Upper lobe of right lung (tissue), 1 donor: Measurements from ENCODE around the gene ABHD6. TPM values are rescaled to one million over a fixed set of nuclear protein-coding genes. Genes with fewer than 3 reads are reported as not detected.
"Not testable (repeated sequence)": the region's sequence is repeated elsewhere in the genome, so short reads cannot be mapped to it uniquely, and the experiment has no call there.

Experiments used
- ATAC-seq: fragments of 200-7000 bp; cut with Tn5 transposase; one replicate; pipeline ENCODE4 v1.9.1; 2020; ENCODE audit warnings: mild to moderate bottlenecking, moderate library complexity
- DNase-seq: peaks from one replicate; pipeline ENCODE4 v3.0.0-alpha.2; 2020
- H3K27ac ChIP-seq: fragments of 200-600 bp; one replicate; pipeline ENCODE4 v1.8.0; 2022
- H3K27me3 ChIP-seq: fragments of 200-600 bp; one replicate; pipeline ENCODE4 v1.8.0; 2022; ENCODE audit warnings: mild to moderate bottlenecking
- H3K36me3 ChIP-seq: fragments of 200-600 bp; one replicate; pipeline ENCODE4 v1.8.0; 2022
- H3K4me1 ChIP-seq: fragments of 200-600 bp; one replicate; pipeline ENCODE4 v1.8.0; 2022
- H3K4me3 ChIP-seq: fragments of 200-600 bp; one replicate; pipeline ENCODE4 v1.8.0; 2022; ENCODE audit warnings: mild to moderate bottlenecking
- H3K9me3 ChIP-seq: fragments of 200-600 bp; one replicate; pipeline ENCODE4 v1.8.0; 2022
- intact Hi-C: fragments of 100-400 bp; cut with DNase I; formaldehyde crosslinking; loops from one replicate; pipeline ENCODE4 v1.11.0; 2022
- total RNA-seq: library from RNA; stranded (reverse); fragmentation: NEBNext Ultra II Directional; extraction: Animal tissue kit (Norgen Biotek cat#: 25700); gene quantifications from one replicate; pipeline ENCODE4 v1.2.1, GENCODE V29; 2021
- TF ChIP-seq, protein P1 (sequence below): fragments of 200-600 bp; IDR thresholded peaks from one replicate; pipeline ENCODE4 v1.8.0; 2022; ENCODE audit warnings: antibody characterized with exemption
- donor health status: DM: no; HTN: yes; CAD: no; lungs with severe emphysema.

ABHD6 gene
- total RNA-seq, 1 donor from 2014 or later = 19.1 TPM

DNA sequence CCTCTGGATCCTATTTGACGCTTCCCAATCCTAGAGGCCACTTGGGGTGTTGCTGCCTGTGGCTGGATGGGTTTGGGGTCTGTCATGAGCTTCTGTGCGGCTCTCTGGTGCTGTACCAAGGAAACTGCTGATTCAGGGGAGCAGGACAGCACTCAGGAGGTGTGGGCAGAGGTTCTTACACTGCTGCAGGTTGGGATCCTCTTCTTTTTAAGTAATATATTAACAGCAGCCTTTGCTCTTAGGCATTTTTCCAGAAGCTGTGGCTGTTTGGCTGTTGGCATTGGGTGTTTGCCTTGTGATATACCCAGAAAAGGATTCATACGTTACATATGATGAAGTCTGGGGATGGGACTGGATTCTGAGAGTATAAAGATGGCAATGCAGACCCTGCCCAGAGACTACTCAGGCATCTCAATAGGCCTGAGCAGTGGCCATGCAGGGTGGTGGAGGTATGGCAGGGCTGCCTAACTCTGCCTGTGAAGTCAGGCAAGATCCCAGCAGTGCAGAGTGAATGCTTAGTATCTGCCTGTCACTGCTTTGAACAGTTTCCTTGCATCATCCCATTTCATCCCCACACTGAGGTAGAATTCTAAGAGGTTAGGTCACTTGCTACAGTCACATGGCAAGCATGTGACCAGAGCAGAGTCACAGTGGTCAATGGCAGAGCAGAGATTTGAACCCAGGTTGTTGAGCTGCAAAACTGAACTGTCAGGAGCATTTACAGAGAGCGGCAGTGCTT lies 3.9 kb downstream of the ABHD6 start:
- ATAC-seq (no peak), DNase-seq (no peak)
- intact Hi-C loops = no loop called here
- Histone ChIP-seq H3K9me3 (no peaks in the 10 kb centered on the region), H3K27me3 (no peaks in the 10 kb centered on the region), H3K27ac (no peak overlapping the region), H3K4me3 (no peak overlapping the region), H3K4me1 (peaks cover 13% of the 10 kb centered on the region), H3K36me3 (no peaks in the 10 kb centered on the region)
- TF ChIP-seq, protein P1, sequence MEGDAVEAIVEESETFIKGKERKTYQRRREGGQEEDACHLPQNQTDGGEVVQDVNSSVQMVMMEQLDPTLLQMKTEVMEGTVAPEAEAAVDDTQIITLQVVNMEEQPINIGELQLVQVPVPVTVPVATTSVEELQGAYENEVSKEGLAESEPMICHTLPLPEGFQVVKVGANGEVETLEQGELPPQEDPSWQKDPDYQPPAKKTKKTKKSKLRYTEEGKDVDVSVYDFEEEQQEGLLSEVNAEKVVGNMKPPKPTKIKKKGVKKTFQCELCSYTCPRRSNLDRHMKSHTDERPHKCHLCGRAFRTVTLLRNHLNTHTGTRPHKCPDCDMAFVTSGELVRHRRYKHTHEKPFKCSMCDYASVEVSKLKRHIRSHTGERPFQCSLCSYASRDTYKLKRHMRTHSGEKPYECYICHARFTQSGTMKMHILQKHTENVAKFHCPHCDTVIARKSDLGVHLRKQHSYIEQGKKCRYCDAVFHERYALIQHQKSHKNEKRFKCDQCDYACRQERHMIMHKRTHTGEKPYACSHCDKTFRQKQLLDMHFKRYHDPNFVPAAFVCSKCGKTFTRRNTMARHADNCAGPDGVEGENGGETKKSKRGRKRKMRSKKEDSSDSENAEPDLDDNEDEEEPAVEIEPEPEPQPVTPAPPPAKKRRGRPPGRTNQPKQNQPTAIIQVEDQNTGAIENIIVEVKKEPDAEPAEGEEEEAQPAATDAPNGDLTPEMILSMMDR = no peak

DNA sequence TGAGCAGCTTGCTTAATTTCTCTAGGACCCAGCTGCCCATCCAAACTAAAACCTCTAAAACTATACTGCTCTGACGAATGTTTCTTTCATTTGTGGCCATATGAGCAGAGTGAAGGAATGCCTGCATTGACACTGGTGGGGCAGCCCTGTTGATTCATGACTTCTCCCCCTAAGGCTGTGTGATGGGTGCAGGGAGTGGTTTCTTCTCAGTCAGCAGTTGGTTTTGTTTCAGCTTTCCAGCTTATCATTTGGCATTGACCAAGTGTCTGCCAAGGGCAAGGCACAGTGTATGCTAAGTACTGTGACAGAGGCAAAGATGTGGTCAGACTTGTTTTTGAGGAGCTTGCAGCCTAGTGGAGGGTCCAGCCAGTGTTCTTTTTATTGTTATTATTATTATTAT lies 4.7 kb downstream of the ABHD6 start:
- Histone ChIP-seq H3K36me3 (no peaks in the 10 kb centered on the region), H3K4me3 (no peak overlapping the region), H3K27ac (no peak overlapping the region), H3K9me3 (no peaks in the 10 kb centered on the region), H3K27me3 (no peaks in the 10 kb centered on the region), H3K4me1 (peaks cover 6% of the 10 kb centered on the region)
- TF ChIP-seq, protein P1 = no peak
- intact Hi-C loops = no loop called here
- no peak for DNase-seq
- no peak for ATAC-seq

DNA sequence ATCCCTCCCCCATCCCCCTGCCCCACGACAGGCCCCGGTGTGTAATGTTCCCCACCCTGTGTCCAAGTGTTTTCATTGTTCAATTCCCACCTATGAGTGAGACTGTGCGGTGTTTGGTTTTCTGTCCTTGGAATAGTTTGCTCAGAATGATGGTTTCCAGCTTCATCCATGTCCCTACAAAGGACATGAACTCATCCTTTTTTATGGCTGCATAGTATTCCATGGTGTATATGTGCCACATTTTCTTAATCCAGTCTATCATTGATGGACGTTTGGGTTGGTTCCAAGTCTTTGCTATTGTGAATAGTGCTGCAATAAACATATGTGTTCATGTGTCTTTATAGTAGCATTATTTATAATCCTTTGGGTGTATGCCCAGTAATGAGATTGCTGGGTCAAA lies 5.3 kb downstream of the ABHD6 start:
- intact Hi-C loops, H3K27me3 ChIP-seq, ATAC-seq, H3K36me3 ChIP-seq, H3K27ac ChIP-seq, H3K4me3 ChIP-seq, DNase-seq, H3K4me1 ChIP-seq, H3K9me3 ChIP-seq: not testable (repeated sequence)

GRCh38 chr3:58243976-58244585 lies 6.5 kb downstream of the ABHD6 start:
- Histone ChIP-seq H3K36me3 (no peaks in the 10 kb centered on the region), H3K4me3 (no peak overlapping the region), H3K4me1 (peaks cover 3% of the 10 kb centered on the region), H3K9me3 (no peaks in the 10 kb centered on the region), H3K27ac (no peak overlapping the region), H3K27me3 (no peaks in the 10 kb centered on the region)
- no peak for ATAC-seq
- DNase-seq = no peak
- TF ChIP-seq, protein P1 = no peak
- intact Hi-C loops = no loop called here

GRCh38 chr3:58246148-58247047 lies 8.8 kb downstream of the ABHD6 start:
- intact Hi-C loops = no loop called here
- no peak for ATAC-seq
- Histone ChIP-seq H3K4me1 (peaks cover 3% of the 10 kb centered on the region), H3K36me3 (no peaks in the 10 kb centered on the region), H3K4me3 (no peak overlapping the region), H3K9me3 (no peaks in the 10 kb centered on the region), H3K27ac (no peak overlapping the region), H3K27me3 (no peaks in the 10 kb centered on the region)
- DNase-seq = no peak
- TF ChIP-seq, protein P1 = no peak
